GM11168 (cell line): ENCODE results near the gene HDAC4.

ENCODE experiments used
- in situ Hi-C: fragments of 300-500 bp; cut with MboI; formaldehyde crosslinking; loops from one replicate; pipeline ENCODE4 v1.12.0; 2022; ENCODE audit warnings: low sequenced_read_pairs; ENCODE audit not compliant: unreplicated experiment

HDAC4 gene

DNA sequence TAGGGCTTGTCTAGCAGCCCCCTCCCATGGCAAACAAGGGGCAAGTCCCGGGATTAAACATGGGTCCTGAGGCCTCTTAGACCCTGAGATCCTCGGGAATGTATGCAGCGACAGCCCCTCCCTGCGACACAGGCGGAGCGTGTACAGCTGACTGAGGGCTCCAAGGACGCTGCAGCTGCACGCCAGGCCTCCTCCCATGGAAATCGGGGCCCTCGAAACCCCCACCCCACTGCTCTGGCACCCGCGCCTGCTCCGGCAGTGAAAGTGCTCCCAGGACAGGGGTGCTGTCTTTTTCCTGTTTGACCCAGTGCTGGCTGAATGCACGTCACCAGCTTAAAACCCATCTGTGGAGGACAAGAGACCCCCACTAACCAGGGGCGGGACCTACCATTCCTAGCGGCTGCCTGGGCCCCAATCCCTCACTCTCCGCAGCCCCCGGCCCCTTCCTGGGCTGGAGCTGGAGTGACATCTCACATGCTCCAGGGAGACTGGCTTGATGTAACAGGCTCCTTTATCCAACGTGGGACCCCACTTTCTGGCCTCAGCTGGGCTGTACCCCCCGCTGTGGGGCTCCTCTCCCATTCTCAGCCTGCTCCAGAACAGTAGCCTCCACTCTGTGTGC, 305.2 kb downstream of the HDAC4 start:
- in situ Hi-C loops = no loop called here

GRCh38 chr2:239094867-239095266, 306.0 kb downstream of the HDAC4 start:
- in situ Hi-C loops = no loop called here

DNA sequence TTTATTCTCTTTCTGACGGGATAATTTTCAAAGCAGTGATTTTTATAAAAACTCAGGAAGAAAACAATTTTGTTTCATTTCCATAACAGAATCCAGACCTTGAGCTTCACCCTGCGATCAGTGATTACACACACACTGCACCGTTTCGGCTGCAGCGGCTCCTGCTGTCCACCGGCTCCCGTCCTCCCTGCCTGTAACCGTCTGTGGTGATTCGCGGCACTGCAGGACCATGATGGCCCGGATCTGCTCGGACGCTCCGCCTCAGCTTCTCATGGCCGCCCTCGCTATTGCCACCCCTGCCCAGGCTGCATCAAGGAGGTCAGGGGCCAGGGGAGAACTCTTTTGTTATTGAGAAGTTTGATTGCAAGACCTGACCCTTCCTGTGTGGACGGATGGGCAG, 306.9 kb downstream of the HDAC4 start:
- in situ Hi-C loops = no loop called here

DNA sequence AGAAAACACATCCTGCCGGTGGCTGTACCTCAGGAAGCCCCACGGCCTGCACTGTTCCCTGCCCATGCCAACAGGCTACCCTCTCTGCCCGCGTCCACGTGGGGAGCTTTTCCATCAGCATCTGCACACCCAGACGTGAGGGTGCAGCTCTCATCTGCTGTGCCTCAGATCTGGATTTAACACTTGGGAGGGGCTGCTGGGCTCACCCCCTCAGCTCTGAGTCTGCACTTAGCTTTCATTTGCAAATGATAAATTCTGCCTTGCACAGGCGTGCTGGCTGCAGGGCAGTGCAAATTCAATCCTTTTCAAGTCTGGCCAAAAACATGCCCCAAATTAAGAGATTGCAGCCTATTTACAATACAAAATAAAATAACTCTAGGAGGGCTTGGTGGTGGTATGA, 307.3 kb downstream of the HDAC4 start:
- in situ Hi-C loops = no loop called here

DNA sequence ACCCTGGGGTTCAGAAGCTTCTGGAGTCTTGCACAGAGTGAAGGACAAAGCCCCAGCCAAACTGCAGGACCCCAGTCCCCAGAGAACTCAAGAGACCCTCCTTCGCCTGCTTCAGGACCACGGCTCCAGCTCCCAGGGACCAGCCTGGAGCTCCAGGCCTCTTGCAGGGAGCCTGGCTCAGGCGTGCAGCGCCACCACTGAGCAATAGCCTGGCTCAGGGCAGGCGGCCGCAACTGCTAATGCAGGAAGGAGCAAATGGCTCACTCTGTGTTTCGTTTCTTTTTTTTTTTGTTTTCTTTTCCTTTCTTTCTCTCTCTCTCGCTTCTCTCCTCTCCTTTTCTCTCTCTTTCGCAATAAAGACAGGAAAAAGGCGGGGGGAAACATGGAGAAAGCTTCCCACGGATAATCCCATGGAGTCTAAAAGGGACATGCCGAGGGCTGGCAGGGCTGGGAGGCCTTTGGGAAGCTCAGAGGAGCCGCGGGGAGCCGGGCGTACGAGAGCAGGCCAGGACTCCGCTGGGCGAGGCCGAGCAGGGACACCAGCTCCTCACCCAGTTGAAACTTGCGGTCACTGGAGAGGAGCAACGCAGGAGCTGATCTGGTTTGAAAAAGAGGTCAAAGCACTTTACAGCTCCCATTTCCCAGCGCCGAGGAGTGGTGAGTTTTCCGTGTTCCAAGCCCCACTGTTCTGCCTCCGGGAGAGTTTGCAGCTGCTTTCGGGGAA, 308.1 kb downstream of the HDAC4 start:
- in situ Hi-C loops = no loop called here

- in situ Hi-C loops = no loop called here
Observed at GRCh38 chr2:239089884-239090283, 310.9 kb downstream of the HDAC4 start.

- in situ Hi-C loops = no loop called here
Observed at GRCh38 chr2:239087046-239087710, 313.6 kb downstream of the HDAC4 start.

- in situ Hi-C loops = no loop called here
Observed at GRCh38 chr2:239086325-239087020, 314.3 kb downstream of the HDAC4 start.

DNA sequence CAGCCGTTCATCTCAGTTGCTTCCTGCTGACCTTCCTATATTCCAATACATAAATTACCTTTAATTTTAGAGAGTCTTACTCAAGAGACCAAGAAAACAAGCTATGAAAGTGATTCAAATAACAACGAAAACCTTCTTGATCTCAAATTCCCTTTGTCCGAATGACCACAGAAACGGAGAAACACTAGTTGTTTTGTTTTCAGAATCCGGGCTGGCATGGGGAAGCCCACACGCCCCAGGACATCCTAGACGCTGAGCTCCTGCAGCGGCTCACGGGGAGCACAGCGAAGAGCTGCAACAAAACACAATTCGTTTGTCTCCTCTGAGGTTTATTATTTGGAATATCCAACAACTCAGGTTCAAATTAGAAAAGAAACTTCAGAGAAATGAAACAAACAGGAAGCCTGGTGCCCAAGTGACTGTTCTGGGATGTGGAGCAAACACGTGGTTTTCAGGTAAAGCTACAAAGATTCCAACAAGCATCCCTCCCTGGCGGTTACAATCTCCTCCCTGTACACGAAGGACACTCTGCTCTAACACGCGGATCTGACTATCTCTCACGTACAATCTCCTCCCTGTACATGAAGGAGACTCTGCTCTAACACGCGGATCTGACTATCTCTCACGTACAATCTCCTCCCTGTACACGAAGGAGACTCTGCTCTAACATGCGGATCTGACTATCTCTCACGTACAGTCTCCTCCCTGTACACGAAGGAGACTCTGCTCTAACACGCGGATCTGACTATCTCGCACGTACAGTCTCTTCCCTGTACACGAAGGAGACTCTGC, 315.4 kb downstream of the HDAC4 start:
- in situ Hi-C loops = no loop called here

DNA sequence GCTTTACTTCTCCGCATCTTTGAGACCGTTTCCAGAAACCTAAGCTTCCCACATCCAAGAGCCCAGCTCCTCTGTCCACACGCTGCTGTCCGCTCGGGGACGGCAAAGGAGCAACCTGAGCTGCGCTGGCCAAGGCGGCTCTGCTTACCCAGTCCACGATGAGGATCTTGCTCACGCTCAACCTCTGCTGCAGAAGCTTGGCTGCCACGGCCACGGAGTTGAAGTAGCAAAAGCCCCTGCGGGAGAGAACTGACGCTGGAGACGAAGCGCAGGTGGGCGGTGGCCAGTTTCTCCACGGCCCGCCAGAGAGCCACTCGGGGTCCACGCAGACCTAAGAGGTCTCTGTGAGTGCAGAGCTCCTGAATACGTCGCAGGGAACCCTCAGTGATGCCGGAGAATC, 316.8 kb downstream of the HDAC4 start:
- in situ Hi-C loops = no loop called here

DNA sequence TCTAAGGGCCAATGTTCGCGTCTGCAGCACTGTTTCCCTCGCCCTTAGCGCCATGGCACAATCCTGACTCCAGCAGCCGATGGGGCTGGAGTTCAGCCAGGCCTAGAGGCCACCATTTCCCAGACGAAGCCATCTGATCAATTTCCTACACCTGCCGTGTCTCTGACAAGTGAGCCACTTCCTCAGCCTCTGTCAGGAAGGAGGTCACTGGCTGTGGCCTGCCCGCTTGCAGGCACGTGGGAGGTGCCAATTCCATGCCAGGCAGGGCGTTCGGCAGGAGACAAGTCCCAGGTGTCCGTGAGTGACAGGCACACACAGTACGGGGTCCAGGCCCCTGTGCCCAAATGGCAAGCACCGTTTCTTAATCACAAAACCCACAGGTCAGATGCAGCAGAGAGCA, 318.4 kb downstream of the HDAC4 start:
- in situ Hi-C loops = no loop called here

- in situ Hi-C loops = no loop called here
Observed at GRCh38 chr2:239081622-239082021, 319.2 kb downstream of the HDAC4 start.

DNA sequence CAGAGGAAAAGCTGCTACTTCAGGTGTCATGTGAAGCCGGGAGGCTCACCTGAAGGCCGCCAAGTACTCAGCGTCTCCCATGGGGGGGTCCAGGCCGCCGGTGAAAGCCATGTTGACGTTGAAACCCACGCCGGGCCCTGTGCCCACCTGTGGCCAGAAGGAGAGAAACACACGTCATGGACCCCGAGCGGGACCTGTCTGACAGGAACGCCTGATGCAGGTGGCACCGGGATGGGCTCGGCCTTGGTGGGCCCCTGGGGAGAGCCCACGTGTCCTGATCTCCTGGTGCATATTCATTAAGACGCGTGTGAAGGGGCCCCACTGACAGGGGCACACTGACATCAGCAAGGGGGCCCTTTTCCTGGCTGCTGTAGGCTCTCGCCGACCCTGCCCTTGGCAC, 319.8 kb downstream of the HDAC4 start:
- in situ Hi-C loops = no loop called here

DNA sequence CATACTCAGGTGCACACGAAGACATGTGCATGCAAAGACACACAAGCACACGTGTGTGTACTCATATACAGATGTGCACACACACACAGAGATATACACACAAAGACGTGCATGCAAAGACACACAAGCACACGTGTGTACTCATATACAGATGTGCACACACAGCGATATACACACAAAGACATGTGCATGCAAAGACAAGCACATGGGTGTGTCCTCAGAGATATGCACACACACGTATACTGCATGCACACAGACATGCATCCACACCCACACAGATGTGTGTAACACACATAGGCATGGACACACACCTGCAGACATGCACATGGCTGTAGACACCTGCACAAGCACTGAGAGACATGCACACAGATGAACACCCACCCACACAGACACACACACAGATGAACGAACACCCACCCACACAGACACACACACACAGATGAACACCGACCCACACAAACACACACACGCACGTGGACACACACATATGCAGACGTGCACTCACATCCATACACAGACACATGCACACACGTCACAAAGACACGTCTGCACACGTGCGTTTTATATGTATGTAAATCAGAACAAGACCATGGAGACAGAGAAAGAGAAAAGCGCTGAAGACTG, 321.0 kb downstream of the HDAC4 start:
- in situ Hi-C loops = no loop called here

GRCh38 chr2:239078128-239078924, 322.5 kb downstream of the HDAC4 start:
- in situ Hi-C loops = no loop called here

GRCh38 chr2:239077260-239077659, 323.6 kb downstream of the HDAC4 start:
- in situ Hi-C loops = no loop called here

DNA sequence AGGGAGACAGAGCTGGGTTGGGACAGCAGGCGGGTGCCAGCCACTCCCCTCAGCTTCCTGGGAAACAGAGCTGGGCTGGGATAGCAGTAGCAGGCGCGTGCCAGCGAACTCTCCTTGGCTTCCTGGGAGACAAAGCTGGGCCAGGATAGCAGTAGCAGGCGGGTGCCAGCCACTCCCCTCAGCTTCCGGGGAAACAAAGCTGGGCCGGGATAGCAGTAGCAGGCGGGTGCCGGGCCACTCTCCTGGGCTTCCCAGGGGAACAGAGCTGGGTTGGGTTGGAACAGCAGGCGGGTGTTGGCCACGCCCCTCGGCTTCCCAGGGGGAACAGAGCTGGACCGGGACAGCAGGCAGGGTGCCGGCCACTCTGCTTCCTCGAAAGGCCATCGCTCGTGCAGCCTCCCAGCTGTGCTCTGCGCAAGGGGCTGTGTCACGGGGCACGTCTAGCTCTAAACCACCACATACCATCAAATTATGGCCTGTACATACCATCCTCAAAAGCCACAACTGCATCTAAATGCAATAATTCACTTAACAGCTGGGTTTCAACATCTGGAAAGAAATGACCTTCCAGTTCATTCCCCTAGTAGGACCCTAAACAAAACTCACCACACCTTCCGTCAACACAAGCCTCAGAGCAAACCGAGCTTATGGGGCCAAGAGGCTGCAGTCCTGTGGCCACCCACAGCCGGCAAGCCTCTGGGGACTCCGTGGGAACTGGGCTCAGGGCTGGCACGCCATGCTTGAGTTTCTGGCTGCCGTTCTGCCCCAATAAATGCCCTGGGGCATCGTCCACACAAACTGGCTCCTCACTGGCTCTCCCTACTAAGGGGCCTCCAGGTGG, 324.7 kb downstream of the HDAC4 start:
- in situ Hi-C loops = no loop called here
